DMS79 (cell line): Measurements from ENCODE around the gene PALD1.

Experiments
- DNase-seq: peaks from one replicate; lab custom pipeline; 2025; lab: John Stamatoyannopoulos, UW

Gene PALD1

GRCh38 chr10:70535001-70535400 is 56.4 kb downstream of the PALD1 start:
- DNase-seq = no peak

GRCh38 chr10:70535451-70535850 is 56.9 kb downstream of the PALD1 start:
- no peak for DNase-seq

DNA sequence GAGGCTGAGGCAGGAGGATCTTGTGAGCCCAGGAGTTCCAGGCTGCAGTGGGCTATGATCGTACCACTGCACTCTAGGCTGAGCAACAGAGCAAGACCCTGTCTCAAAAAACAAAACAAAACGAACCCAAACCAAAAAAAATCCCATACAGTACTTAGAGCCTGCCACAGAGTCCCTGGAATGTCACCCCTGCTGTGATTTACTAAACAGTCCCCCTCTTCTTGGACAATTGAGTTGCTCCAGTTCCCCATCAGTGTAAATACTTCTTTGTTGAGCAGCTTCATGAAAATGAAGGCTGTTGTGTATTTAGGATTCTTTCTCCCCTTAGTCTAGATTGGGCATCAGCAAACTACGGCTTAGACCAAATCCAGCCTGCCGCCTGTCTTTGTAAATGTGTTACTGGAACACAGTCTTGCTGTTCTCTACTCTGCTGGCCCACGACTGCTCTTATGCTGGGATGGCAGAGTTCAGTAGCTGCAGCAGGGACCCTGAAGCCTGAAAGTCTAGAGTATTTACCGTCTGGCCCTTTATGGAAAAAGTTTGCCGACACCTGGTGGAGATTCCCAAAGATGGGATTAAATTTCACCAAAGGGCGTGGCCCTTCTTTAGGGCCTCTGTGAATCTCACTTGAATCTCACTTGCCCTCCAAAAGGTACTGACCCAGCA is 57.8 kb downstream of the PALD1 start:
- no peak for DNase-seq

DNA sequence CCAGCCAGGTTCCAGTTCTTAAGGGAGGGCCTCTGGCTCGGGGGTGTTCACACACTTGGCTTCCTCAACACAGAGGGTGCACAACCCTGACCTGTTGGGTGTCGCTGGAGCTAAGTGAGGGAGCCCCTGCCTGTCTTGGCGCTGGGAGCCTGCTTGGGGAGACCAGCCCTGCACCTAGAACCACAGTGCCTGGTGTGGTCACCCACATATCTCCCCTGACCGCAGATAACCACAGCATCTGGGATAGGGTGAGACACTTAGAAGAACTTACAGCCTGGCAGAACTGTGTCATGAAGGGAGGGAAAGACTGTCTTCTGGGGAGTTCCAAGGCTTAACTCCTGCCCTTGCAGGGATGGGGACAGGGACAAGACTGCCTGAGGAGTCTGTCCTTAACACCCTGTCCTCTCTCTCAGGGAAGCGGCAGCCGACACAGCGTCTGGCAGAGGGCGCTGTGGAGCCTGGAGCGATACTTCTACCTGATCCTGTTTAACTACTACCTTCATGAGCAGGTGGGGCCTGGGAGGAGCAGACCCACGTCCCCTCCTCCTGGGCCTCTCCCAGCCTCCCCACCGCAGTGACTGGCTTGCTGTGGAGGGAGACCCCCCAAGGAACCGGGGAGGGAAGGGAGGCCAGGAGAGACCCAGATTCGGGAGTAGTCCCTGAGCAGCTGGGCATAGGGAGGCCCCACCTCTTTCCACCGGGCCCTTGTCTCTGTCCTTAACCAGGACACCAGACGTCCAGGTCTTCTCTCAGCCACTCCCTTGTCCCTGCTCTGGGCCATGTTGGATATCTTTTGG is 59.0 kb downstream of the PALD1 start:
- no peak for DNase-seq

DNA sequence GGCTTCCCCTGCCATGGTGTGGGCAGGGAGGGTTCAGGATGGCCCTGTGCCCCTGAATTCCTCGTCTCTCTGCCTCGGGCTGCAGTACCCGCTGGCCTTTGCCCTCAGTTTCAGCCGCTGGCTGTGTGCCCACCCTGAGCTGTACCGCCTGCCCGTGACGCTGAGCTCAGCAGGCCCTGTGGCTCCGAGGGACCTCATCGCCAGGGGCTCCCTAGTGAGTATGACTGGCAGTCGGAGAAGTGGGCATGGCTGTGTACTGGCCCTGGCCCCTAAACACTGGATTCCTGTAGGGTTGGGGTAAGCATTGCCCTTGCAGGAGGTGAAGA is 59.6 kb downstream of the PALD1 start:
- DNase-seq = no peak

DNA sequence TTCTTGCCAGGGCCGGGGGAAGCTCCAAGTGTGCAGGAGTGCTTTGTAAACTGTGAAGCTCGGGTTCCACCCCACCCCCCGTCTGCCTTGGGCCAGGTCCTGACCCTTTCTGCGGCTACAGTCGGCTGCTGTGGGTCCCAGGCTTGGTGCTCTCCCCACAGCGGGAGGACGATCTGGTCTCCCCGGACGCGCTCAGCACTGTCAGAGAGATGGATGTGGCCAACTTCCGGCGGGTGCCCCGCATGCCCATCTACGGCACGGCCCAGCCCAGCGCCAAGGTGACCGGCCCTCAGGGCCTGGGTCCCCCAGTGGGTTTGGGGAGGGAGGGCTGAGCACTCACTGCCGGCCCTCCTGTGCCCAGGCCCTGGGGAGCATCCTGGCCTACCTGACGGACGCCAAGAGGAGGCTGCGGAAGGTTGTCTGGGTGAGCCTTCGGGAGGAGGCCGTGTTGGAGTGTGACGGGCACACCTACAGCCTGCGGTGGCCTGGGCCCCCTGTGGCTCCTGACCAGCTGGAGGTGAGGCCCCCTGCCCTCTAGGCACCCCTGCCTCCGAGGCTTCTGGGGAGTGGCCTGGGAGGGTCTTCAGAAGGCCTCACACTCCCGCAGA is 60.3 kb downstream of the PALD1 start:
- no peak for DNase-seq

- DNase-seq = no peak
These were observed 60.9 kb downstream of the PALD1 start for GRCh38 chr10:70539471-70539870.

- DNase-seq = no peak
These were observed 61.7 kb downstream of the PALD1 start for GRCh38 chr10:70540089-70540788.

DNA sequence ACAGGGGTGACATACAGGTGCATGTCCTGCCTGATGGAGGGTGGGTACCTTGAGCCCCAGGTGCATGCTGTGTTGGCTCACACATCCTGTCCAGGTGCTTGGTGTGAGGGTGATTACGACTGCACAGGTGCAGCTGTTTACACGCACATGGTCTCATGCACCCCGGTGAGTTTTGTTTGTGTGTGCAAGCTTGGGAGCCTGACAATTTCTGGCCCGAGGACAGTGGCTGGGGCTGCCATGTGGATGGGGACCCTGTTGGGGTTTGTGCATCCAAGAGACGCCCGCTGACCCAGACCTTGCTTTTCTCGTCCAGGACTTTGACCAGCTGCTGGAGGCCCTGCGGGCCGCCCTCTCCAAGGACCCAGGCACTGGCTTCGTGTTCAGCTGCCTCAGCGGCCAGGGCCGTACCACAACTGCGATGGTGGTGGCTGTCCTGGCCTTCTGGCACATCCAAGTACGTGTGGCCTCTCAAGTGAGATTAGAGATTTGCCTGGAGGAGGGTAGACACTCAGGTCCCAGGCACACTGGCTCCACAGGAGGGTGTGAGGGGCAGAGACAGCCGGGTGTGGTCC is 62.3 kb downstream of the PALD1 start:
- DNase-seq = no peak

DNA sequence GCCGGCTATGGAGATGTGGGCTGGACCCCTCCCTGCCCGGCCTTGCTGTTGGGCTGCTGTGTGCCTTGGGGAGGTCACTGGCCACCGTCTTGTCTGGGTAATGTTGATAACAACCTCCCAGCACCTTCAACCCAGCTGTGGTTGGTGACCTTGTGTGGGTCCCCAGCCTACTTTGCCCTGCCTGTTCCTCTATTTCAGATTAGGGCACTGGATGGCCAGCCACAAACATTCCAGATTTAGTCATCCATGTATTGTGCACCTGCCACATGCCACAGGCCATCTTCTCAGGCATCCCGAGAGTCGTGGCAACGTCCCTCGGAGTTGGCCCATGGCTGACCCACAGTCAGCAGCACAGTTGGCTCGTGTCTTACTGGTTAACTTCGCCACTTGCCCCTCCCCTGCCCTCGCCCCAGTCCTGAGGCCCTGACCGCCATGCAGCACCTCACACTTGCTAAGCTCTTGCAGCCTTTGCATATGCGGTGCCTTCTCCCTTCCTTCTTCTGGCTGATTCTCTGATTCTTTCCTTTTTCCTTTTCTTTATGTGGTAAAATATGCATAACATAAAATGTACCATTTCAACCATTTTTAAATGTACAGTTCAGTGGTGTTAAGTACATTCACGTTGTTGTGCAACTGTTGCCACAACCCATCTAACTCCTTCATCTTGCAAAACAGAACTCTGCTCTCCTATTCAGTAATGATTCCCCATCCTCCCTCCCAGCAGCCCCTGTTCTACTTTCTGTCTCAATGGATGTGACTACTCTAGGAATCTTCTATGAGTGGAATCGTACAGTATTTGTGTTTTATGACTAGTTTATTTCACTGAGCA is 63.4 kb downstream of the PALD1 start:
- DNase-seq = no peak

GRCh38 chr10:70542565-70542938 is 64.0 kb downstream of the PALD1 start:
- no peak for DNase-seq

DNA sequence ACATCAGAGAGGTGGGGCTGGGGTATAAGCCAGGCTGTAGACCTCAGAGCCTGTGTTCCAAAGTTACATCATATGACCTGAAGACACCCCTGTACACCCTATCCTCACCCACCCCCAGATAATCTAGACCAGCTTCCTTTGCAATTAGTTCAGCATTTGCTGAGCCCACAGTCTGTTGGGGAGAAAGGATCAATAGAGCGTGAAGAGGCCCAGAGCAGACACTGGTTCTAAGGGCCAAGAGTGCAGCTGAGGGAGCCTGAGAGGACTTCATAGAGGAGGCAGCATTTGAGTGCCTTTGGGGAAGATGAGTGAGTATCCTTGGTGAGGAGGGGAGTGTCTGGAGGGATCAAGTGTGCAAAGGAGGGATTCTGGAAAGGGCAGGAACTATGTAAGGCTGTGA is 65.3 kb downstream of the PALD1 start:
- no peak for DNase-seq

GRCh38 chr10:70544431-70545340 is 66.1 kb downstream of the PALD1 start:
- DNase-seq = no peak

DNA sequence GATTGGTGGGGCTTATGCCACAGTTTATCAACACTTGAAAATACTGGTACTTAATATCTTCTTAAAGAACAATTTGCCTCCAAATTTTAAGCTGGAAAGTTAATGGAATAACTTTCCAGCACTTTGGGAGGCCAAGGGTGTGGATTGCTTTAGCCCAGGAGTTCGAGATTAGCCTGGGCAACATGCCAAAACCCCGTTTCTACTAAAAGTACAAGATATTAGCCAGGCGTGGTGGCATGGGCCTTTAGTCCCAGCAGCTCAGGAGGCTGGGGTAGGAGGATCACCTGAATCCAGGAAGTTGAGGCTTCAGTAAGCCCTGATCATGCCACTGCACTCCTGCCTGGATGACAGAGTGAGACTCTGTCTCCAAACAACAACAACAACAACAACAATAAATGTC is 68.0 kb downstream of the PALD1 start:
- no peak for DNase-seq

DNA sequence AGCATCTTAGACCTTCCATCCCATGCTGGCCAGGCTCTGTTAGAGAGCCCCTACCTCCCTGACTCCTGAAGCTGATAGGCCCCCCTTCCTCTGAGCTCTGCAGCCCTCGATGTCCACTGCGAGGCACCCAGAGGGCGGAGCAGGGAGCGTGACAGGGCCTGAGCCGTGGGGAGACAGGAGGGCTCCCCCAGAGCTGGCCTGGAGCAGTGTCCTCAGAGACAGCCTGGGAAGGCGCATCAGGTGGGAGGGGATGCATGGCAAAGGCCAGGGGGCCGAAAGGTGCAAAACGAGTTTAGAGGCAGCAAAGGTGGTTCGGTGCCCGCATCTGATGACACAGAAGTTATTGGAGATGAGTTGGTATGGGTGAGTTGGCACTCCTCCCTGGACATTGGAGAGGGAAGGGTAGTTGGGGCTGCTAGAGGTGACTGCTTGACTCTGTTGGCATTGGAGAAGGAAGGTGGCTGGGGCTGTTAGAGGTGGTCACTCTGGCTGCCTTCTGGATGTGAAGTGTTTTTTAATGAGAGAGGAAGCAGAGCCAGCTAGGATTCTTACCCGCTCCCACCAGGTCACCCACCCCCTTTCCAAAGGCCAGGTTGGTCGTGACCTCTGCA is 70.9 kb downstream of the PALD1 start:
- no peak for DNase-seq

- no peak for DNase-seq
These were observed 71.4 kb downstream of the PALD1 start for GRCh38 chr10:70549962-70550458.

DNA sequence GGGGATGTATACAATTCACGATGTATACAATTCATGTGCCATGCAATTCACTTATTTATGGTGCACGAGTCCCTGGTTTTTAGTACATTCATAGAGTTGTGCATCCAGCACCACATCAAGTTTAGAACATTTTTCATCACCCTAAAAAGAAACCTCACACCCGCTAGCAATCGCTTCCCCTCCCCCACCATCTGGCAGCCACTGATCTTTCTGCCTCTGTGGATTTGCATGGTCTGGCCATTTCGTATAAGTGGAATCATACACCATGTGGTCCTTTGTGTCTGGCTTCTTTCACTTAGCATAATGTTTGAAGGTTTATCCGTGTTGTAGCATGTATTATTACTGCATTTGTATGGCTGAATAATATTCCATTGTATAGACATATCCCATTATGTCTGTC is 71.9 kb downstream of the PALD1 start:
- no peak for DNase-seq

GRCh38 chr10:70551466-70551865 is 72.9 kb downstream of the PALD1 start:
- DNase-seq = no peak

- DNase-seq = no peak
These were observed 73.4 kb downstream of the PALD1 start for GRCh38 chr10:70551971-70552422.

DNA sequence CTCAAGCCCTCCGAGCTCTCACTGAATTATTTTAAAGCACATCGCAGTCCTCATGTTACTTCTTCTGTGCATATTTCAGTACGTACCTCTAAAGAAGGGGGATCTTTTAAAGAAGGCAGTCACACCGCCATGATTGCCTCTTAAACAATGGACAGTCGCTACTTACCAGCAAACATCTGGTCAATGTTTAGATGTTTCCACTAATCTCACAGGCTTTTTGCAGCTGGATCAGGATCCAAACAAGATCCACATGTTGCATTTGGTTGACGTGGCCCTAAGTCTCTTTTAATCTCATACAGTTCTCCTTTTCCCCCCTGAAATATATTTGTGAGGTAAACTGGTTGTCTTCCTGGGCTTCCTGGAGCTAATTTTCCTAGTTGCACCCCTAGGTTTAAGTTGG is 74.0 kb downstream of the PALD1 start:
- DNase-seq = no peak
